Astrocyte (in vitro differentiated cells and primary cell): ENCODE results near the gene KBTBD12. TPM values are rescaled to one million over a fixed set of nuclear protein-coding genes. Genes with fewer than 3 reads are reported as not detected.

ENCODE experiments used
- DNase-seq: peaks from one replicate; pipeline ENCODE4 v3.0.0-alpha.2; 2010; ENCODE audit warnings: low read depth
- FAIRE-seq: peaks from 2 replicates; lab custom pipeline; 2011; peaks lifted over from hg19 to GRCh38; lab: Jason Lieb, UNC
- H2AFZ ChIP-seq: 2 replicates; pipeline ENCODE4 v1.6.0; 2012; ENCODE audit warnings: low read depth, low read length, inconsistent platforms
- H3K27ac ChIP-seq: 2 replicates; pipeline ENCODE4 v1.5.1; 2011; ENCODE audit warnings: low read depth, low read length, inconsistent platforms
- H3K27me3 ChIP-seq: 2 replicates; pipeline ENCODE4 v1.6.0; 2011; ENCODE audit warnings: low read length, inconsistent platforms; ENCODE audit not compliant: insufficient read depth
- H3K36me3 ChIP-seq: 2 replicates; pipeline ENCODE4 v1.5.1; 2011; ENCODE audit warnings: low read length, inconsistent platforms; ENCODE audit not compliant: insufficient read depth
- H3K4me1 ChIP-seq: 2 replicates; pipeline ENCODE4 v1.5.1; 2011; ENCODE audit warnings: low read length, inconsistent platforms; ENCODE audit not compliant: insufficient read depth
- H3K4me2 ChIP-seq: 2 replicates; pipeline ENCODE4 v1.6.0; 2012; ENCODE audit warnings: low read length, inconsistent platforms
- H3K4me3 ChIP-seq: 2 replicates; pipeline ENCODE4 v1.5.1; 2011; ENCODE audit warnings: low read depth, mild to moderate bottlenecking, low read length, inconsistent platforms; ENCODE audit not compliant: insufficient read depth
- H3K79me2 ChIP-seq: 2 replicates; pipeline ENCODE4 v1.6.0; 2012; ENCODE audit warnings: mild to moderate bottlenecking, low read length, inconsistent platforms; ENCODE audit not compliant: insufficient read depth
- H3K9ac ChIP-seq: 2 replicates; pipeline ENCODE4 v1.6.0; 2012; ENCODE audit warnings: mild to moderate bottlenecking, low read length, inconsistent platforms
- H3K9me3 ChIP-seq: 2 replicates; pipeline ENCODE4 v1.5.1; 2012; ENCODE audit warnings: low read depth, mild to moderate bottlenecking, low read length, inconsistent platforms; ENCODE audit not compliant: insufficient read depth
- H4K20me1 ChIP-seq: 2 replicates; pipeline ENCODE4 v1.6.0; 2012; ENCODE audit warnings: low read length, inconsistent platforms; ENCODE audit not compliant: insufficient read depth
- H3K27ac Mint-ChIP-seq: one replicate; pipeline ENCODE4 v1.8.0; 2021; ENCODE audit warnings: mild to moderate bottlenecking, mixed read lengths; ENCODE audit not compliant: unreplicated experiment
- H3K27me3 Mint-ChIP-seq: one replicate; pipeline ENCODE4 v1.8.0; 2021; ENCODE audit warnings: low read depth, mixed read lengths; ENCODE audit not compliant: unreplicated experiment
- H3K36me3 Mint-ChIP-seq: one replicate; pipeline ENCODE4 v1.8.0; 2021; ENCODE audit warnings: low read depth, mixed read lengths; ENCODE audit not compliant: unreplicated experiment
- H3K4me1 Mint-ChIP-seq: one replicate; pipeline ENCODE4 v1.8.0; 2021; ENCODE audit warnings: low read depth, mixed read lengths; ENCODE audit not compliant: unreplicated experiment
- H3K4me3 Mint-ChIP-seq: one replicate; pipeline ENCODE4 v1.8.0; 2021; ENCODE audit warnings: mild to moderate bottlenecking, moderate library complexity, mixed read lengths; ENCODE audit not compliant: unreplicated experiment
- H3K9me3 Mint-ChIP-seq: one replicate; pipeline ENCODE4 v1.8.0; 2021; ENCODE audit warnings: mild to moderate bottlenecking, mixed read lengths; ENCODE audit not compliant: unreplicated experiment
- CTCF ChIP-seq: IDR thresholded peaks from 2 replicates; pipeline ENCODE4 v1.5.1; 2011; ENCODE audit warnings: low read depth, mild to moderate bottlenecking, inconsistent platforms, low read length, moderate library complexity; ENCODE audit not compliant: insufficient read depth
- EZH2 ChIP-seq: IDR thresholded peaks from 2 replicates; pipeline ENCODE4 v1.6.1; 2012; ENCODE audit warnings: mild to moderate bottlenecking, low read length, inconsistent platforms; ENCODE audit not compliant: insufficient read depth
- total RNA-seq: library from RNA; stranded (reverse); gene quantifications from 2 replicates; pipeline ENCODE4 v1.2.1, GENCODE V29; 2021

Gene KBTBD12
- total RNA-seq, 1 donor from 2014 or later, result not detected

GRCh38 chr3:127960421-127960965 lies 45.5 kb downstream of the KBTBD12 start:
- peaks cover 26% of the 10 kb centered on the region for H3K4me1 Mint-ChIP-seq
- FAIRE-seq, result no peak

GRCh38 chr3:127961124-127961523 lies 46.1 kb downstream of the KBTBD12 start:
- peaks cover 2% of the 10 kb centered on the region for H3K27me3 Mint-ChIP-seq
- Histone ChIP-seq H3K27me3 (peaks cover 2% of the 10 kb centered on the region), H3K4me3 (no peak overlapping the region), H4K20me1 (no peaks in the 10 kb centered on the region), H3K36me3 (no peaks in the 10 kb centered on the region), H3K4me2 (no peak overlapping the region), H3K9ac (no peak overlapping the region), H3K27ac (no peak overlapping the region), H2AFZ (no peak overlapping the region), H3K79me2 (no peaks in the 10 kb centered on the region), H3K9me3 (no peaks in the 10 kb centered on the region), H3K4me1 (no peaks in the 10 kb centered on the region)
- H3K4me1 Mint-ChIP-seq, result peaks cover 26% of the 10 kb centered on the region
- DNase-seq (no peak), FAIRE-seq (no peak)
- peaks cover 2% of the 10 kb centered on the region for H3K9me3 Mint-ChIP-seq
- H3K4me3 Mint-ChIP-seq, result no peak overlapping the region
- no peak overlapping the region for H3K27ac Mint-ChIP-seq
- TF ChIP-seq CTCF, result no peak
- no peak for TF ChIP-seq EZH2
- H3K36me3 Mint-ChIP-seq, result peaks cover 4% of the 10 kb centered on the region

More at GRCh38 chr3:127960421-127960965, 45.5 kb downstream of the KBTBD12 start:
- DNase-seq, result no peak
- H3K36me3 ChIP-seq, result no peaks in the 10 kb centered on the region
- no peak overlapping the region for H3K4me3 ChIP-seq
- Mint-ChIP-seq H3K4me3 (no peak overlapping the region), H3K9me3 (no peaks in the 10 kb centered on the region), H3K27ac (no peak overlapping the region), H3K27me3 (peaks cover 2% of the 10 kb centered on the region), H3K36me3 (peaks cover 2% of the 10 kb centered on the region)
- no peaks in the 10 kb centered on the region for H3K79me2 ChIP-seq
- H3K4me2 ChIP-seq, result no peak overlapping the region
- H3K4me1 ChIP-seq, result no peaks in the 10 kb centered on the region
- no peak overlapping the region for H3K27ac ChIP-seq
- H2AFZ ChIP-seq, result no peak overlapping the region
- no peaks in the 10 kb centered on the region for H4K20me1 ChIP-seq
- no peaks in the 10 kb centered on the region for H3K9me3 ChIP-seq
- no peaks in the 10 kb centered on the region for H3K27me3 ChIP-seq
- TF ChIP-seq EZH2 (no peak), CTCF (no peak)
- H3K9ac ChIP-seq, result no peak overlapping the region

GRCh38 chr3:127961963-127962362 lies 46.9 kb downstream of the KBTBD12 start:
- Mint-ChIP-seq H3K27me3 (peaks cover 2% of the 10 kb centered on the region), H3K4me1 (peaks cover 25% of the 10 kb centered on the region), H3K9me3 (peaks cover 4% of the 10 kb centered on the region), H3K27ac (peak overlapping the region; percentile 11), H3K4me3 (no peak overlapping the region), H3K36me3 (peaks cover 4% of the 10 kb centered on the region)
- H2AFZ ChIP-seq, result no peak overlapping the region
- no peak overlapping the region for H3K9ac ChIP-seq
- H3K79me2 ChIP-seq, result no peaks in the 10 kb centered on the region
- TF ChIP-seq EZH2 (no peak), CTCF (no peak)
- no peak overlapping the region for H3K4me3 ChIP-seq
- DNase-seq, result peak; percentile 36
- no peak for FAIRE-seq
- no peaks in the 10 kb centered on the region for H3K9me3 ChIP-seq
- H3K27ac ChIP-seq, result no peak overlapping the region
- no peaks in the 10 kb centered on the region for H3K36me3 ChIP-seq
- no peak overlapping the region for H3K4me2 ChIP-seq
- H4K20me1 ChIP-seq, result no peaks in the 10 kb centered on the region
- peaks cover 2% of the 10 kb centered on the region for H3K27me3 ChIP-seq
- H3K4me1 ChIP-seq, result no peaks in the 10 kb centered on the region
